ENCODE results near the gene LRBA.

Gene LRBA

DNA sequence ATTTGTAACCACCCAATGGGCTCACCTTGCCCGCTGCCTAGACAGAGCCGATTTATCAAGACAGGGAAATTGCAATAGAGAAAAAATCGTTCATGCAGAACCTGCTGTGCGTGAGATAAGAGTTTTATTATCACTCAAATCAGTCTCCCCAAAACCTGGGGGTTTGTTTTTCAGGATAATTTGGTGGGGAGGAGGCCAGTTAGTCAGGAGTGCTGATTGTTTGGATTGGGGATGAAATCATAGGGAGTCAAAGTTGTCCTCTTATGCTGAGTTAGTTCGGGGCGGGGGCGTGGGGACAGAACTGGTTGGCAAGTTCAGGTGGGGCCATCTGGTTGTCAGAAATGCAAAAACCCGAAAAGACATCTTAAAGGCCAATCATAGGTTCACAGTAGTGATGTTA lies 230.1 kb downstream of the LRBA start:
- no peak for TF ChIP-seq CTCF (conservative IDR thresholded peaks at IDR 0.05; ENCODE audit: low read length)
- no peak overlapping the region for H3K4me3 ChIP-seq (ENCODE audit: low read length)
- DNase-seq (ENCODE audit: low read depth): no peak

GRCh38 chr4:150784305-150784704 lies 230.8 kb downstream of the LRBA start:
- no peak for DNase-seq (ENCODE audit: low read depth)
- no peak overlapping the region for H3K4me3 ChIP-seq (ENCODE audit: low read length)
- TF ChIP-seq CTCF (conservative IDR thresholded peaks at IDR 0.05; ENCODE audit: low read length): no peak

DNA sequence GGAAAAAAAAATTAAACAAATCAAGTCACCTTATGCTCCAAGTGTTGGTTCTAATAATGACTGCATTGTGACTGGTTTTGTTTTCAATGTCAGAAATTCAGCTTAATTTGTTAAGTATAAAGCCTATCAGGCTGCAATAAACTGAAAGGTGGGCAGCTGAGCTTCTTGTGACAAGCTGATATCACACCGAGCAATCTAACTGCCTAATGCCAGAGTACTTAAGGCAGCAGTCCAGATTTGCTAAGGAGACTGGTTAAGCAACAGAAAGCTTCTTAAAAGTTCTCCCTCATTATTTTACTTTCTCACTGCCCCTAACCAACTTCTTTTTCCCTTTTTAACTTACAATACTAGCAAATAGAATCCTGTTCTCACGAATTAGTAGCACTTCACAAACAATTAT lies 232.2 kb downstream of the LRBA start:
- H3K4me3 ChIP-seq (ENCODE audit: low read length): no peak overlapping the region
- TF ChIP-seq CTCF (conservative IDR thresholded peaks at IDR 0.05; ENCODE audit: low read length): no peak
- peak; percentile 17 for DNase-seq (ENCODE audit: low read depth)

- no peak overlapping the region for H3K4me3 ChIP-seq (ENCODE audit: low read length)
- no peak for TF ChIP-seq CTCF (conservative IDR thresholded peaks at IDR 0.05; ENCODE audit: low read length)
- no peak for DNase-seq (ENCODE audit: low read depth)
Observed at GRCh38 chr4:150782311-150782710, 232.8 kb downstream of the LRBA start.

GRCh38 chr4:150781191-150781590 lies 233.9 kb downstream of the LRBA start:
- no peak for TF ChIP-seq CTCF (conservative IDR thresholded peaks at IDR 0.05; ENCODE audit: low read length)
- no peak overlapping the region for H3K4me3 ChIP-seq (ENCODE audit: low read length)
- no peak for DNase-seq (ENCODE audit: low read depth)

DNA sequence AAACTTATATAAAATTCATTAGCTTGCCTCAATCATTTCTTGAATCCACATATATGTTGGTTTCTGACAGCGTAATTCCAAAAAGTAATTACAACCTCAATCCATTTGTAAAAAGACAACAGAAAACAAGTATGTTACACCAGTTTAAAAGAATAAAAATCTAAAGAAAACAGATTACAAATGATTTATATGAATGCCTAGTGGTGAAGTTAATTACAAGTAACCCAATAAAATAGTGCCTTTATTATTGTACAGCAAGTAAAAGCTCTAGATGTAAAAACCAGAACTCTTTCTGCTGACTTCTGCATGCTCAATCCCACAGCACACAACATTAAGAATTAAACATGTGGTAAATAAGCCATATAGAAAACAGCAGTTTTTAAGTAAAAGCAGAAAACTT lies 235.4 kb downstream of the LRBA start:
- no peak for DNase-seq (ENCODE audit: low read depth)
- no peak overlapping the region for H3K4me3 ChIP-seq (ENCODE audit: low read length)
- TF ChIP-seq CTCF (conservative IDR thresholded peaks at IDR 0.05; ENCODE audit: low read length): no peak

DNA sequence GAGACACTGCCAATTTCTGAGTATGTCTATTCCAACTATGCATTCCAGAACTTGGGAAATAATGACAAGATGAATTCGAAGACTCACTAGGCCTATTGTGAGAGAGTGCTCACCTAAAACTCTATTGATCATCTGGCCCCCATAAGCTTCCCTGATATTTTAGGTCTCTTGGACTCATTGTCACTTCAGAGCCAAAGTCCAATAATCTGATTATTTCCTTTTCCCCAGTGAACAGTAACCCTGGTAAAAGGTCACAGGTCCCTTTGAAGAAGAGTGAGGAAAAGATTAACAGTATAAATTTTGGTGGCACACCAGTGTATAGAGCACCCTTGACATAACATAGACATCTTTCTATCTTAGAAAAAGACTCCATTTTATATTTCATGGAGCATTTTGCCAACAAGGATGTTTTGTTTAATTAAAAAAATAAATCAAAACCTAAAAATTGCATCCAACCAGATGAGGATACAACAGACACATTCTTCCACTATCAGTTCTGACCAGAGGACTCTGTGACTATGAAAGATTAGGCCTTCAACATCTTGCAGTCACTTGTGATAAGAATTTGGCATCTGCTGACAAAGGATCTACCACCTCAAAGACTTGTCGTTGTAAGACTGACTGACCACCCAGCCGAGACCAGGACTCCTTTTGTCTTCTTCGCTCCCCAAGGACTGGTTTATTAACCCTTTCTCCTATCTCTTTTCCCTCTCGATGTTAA lies 241.2 kb downstream of the LRBA start:
- DNase-seq (ENCODE audit: low read depth): no peak
- TF ChIP-seq CTCF (conservative IDR thresholded peaks at IDR 0.05; ENCODE audit: low read length): no peak
- no peak overlapping the region for H3K4me3 ChIP-seq (ENCODE audit: low read length)
